HEK293 (cell line): ENCODE results near the gene SELENOP.

Experiments
- YY1 ChIP-seq: fragments of 450-650 bp; formaldehyde crosslinking; IDR thresholded peaks from 2 replicates; pipeline ENCODE4 v1.5.1; 2018; ENCODE audit warnings: missing biosample characterization, missing genetic modification characterization
- ZBTB8A ChIP-seq: fragments of 450-650 bp; formaldehyde crosslinking; IDR thresholded peaks from 2 replicates; pipeline ENCODE4 v1.5.1; 2016; ENCODE audit warnings: missing biosample characterization, missing genetic modification characterization
- ZNF184 ChIP-seq: fragments of 450-650 bp; IDR thresholded peaks from 2 replicates; pipeline ENCODE4 v1.5.1; 2018; ENCODE audit warnings: missing biosample characterization, mild to moderate bottlenecking, missing genetic modification characterization
- ZNF274 ChIP-seq, 2 experiments: fragments of 200-500 bp in 1 of 2; fragments of 450-650 bp in 1 of 2; sonication (Bioruptor generic) in 1 of 2; formaldehyde crosslinking in 1 of 2; IDR thresholded peaks; 2 replicates each; pipeline versions ENCODE4 v1.5.1 to v1.6.1; 2014 to 2016; ENCODE audit warnings: borderline replicate concordance in 1 of 2, inconsistent platforms in 1 of 2, low read length in 1 of 2, missing biosample characterization in 1 of 2, missing genetic modification characterization in 1 of 2
- ZNF510 ChIP-seq: fragments of 450-650 bp; formaldehyde crosslinking; IDR thresholded peaks from 2 replicates; pipeline ENCODE4 v1.5.1; 2018; ENCODE audit warnings: mild to moderate bottlenecking, missing genetic modification characterization, missing biosample characterization; ENCODE audit not compliant: insufficient replicate concordance
- ZNF670 ChIP-seq: fragments of 450-650 bp; formaldehyde crosslinking; IDR thresholded peaks from 2 replicates; pipeline ENCODE4 v1.5.1; 2016; ENCODE audit warnings: missing biosample characterization, missing genetic modification characterization, low read depth
- TF ChIP-seq, protein P1 (sequence below): fragments of 450-650 bp; formaldehyde crosslinking; IDR thresholded peaks from 2 replicates; pipeline ENCODE4 v1.5.1; 2016; ENCODE audit warnings: missing biosample characterization, missing genetic modification characterization
- TF ChIP-seq, protein P2 (sequence below): fragments of 450-650 bp; IDR thresholded peaks from 2 replicates; pipeline ENCODE4 v1.5.1; 2018; ENCODE audit warnings: missing biosample characterization, missing genetic modification characterization
- TF ChIP-seq, protein P3 (sequence below): fragments of 450-650 bp; formaldehyde crosslinking; IDR thresholded peaks from 2 replicates; pipeline ENCODE4 v1.5.1; 2016; ENCODE audit warnings: missing biosample characterization, missing genetic modification characterization
- TF ChIP-seq, protein P4 (sequence below): fragments of 450-650 bp; formaldehyde crosslinking; IDR thresholded peaks from 2 replicates; pipeline ENCODE4 v1.5.1; 2016; ENCODE audit warnings: missing biosample characterization, missing genetic modification characterization

DNA sequence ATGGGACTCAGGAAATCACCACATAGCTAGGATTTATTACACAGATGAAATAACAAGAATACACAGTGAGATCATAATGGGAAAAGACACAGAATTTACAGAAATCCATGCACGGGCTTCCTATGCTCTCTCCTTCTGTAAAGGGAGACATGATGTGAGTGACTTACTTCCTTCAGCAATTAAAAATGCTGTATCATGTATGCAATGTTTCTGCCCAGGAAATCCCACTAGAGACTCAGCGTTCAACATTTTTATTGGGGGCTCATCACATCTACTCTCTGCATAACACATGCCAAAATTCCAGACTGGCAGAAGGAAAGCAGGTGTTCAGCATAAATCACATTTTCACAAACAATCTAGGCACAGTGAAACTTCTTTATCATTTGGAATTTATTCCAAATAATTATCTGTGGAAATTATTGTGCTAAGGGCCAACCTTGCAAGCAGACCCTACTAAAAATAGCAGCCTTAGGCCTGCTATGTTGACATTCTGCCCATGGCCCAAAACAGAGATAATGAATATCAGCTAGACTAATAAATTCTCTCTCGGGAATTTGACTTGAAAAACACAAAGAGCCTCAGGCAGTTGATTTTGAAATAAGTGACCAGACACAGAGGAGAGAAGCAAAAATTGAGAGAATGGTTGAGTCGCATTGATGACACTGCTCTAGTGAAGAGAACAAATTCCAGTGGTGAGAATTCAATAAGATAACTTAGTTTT lies 31.4 kb upstream of the SELENOP start:
- TF ChIP-seq ZNF510 (tag by site-specific recombination) (no peak), ZNF184 (tag by site-specific recombination) (no peak), ZBTB8A (no peak), ZNF274 (IDR thresholded peaks at IDR 0.05; ENCODE audit: low read length) (no peak), ZNF274 (tag by site-specific recombination; IDR thresholded peaks at IDR 0.05; ENCODE audit: borderline replicate concordance) (no peak), YY1 (tag by site-specific recombination) (no peak), ZNF670 (tag by site-specific recombination) (no peak)
- TF ChIP-seq, protein P1, sequence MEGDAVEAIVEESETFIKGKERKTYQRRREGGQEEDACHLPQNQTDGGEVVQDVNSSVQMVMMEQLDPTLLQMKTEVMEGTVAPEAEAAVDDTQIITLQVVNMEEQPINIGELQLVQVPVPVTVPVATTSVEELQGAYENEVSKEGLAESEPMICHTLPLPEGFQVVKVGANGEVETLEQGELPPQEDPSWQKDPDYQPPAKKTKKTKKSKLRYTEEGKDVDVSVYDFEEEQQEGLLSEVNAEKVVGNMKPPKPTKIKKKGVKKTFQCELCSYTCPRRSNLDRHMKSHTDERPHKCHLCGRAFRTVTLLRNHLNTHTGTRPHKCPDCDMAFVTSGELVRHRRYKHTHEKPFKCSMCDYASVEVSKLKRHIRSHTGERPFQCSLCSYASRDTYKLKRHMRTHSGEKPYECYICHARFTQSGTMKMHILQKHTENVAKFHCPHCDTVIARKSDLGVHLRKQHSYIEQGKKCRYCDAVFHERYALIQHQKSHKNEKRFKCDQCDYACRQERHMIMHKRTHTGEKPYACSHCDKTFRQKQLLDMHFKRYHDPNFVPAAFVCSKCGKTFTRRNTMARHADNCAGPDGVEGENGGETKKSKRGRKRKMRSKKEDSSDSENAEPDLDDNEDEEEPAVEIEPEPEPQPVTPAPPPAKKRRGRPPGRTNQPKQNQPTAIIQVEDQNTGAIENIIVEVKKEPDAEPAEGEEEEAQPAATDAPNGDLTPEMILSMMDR (tag by site-specific recombination) = no peak
- TF ChIP-seq, protein P2, sequence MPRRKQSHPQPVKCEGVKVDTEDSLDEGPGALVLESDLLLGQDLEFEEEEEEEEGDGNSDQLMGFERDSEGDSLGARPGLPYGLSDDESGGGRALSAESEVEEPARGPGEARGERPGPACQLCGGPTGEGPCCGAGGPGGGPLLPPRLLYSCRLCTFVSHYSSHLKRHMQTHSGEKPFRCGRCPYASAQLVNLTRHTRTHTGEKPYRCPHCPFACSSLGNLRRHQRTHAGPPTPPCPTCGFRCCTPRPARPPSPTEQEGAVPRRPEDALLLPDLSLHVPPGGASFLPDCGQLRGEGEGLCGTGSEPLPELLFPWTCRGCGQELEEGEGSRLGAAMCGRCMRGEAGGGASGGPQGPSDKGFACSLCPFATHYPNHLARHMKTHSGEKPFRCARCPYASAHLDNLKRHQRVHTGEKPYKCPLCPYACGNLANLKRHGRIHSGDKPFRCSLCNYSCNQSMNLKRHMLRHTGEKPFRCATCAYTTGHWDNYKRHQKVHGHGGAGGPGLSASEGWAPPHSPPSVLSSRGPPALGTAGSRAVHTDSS = no peak
- TF ChIP-seq, protein P3, sequence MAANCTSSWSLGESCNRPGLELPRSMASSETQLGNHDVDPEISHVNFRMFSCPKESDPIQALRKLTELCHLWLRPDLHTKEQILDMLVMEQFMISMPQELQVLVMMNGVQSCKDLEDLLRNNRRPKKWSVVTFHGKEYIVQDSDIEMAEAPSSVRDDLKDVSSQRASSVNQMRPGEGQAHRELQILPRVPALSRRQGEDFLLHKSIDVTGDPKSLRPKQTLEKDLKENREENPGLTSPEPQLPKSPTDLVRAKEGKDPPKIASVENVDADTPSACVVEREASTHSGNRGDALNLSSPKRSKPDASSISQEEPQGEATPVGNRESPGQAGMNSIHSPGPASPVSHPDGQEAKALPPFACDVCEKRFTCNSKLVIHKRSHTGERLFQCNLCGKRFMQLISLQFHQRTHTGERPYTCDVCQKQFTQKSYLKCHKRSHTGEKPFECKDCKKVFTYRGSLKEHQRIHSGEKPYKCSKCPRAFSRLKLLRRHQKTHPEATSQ (tag by site-specific recombination) = no peak
- TF ChIP-seq, protein P4, sequence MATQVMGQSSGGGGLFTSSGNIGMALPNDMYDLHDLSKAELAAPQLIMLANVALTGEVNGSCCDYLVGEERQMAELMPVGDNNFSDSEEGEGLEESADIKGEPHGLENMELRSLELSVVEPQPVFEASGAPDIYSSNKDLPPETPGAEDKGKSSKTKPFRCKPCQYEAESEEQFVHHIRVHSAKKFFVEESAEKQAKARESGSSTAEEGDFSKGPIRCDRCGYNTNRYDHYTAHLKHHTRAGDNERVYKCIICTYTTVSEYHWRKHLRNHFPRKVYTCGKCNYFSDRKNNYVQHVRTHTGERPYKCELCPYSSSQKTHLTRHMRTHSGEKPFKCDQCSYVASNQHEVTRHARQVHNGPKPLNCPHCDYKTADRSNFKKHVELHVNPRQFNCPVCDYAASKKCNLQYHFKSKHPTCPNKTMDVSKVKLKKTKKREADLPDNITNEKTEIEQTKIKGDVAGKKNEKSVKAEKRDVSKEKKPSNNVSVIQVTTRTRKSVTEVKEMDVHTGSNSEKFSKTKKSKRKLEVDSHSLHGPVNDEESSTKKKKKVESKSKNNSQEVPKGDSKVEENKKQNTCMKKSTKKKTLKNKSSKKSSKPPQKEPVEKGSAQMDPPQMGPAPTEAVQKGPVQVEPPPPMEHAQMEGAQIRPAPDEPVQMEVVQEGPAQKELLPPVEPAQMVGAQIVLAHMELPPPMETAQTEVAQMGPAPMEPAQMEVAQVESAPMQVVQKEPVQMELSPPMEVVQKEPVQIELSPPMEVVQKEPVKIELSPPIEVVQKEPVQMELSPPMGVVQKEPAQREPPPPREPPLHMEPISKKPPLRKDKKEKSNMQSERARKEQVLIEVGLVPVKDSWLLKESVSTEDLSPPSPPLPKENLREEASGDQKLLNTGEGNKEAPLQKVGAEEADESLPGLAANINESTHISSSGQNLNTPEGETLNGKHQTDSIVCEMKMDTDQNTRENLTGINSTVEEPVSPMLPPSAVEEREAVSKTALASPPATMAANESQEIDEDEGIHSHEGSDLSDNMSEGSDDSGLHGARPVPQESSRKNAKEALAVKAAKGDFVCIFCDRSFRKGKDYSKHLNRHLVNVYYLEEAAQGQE (tag by site-specific recombination) = no peak
